ENCODE results near the gene TRAF1.

Gene TRAF1

DNA sequence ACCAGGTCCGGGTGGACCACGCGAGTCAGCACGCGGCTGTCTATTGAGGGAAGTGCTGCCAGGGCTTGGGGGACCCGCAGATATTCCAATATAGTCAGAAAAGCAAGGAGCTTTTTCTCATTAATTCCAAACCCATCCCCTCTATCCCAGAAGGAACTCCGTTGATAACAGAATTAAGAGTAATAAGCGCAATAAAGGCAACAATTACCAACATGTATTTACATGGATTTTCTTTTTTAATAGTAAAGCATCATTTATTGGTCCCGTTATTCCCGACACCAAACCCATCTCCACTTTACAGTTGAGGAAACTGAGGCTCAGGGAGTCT is 57.3 kb downstream of the TRAF1 start:
- peak overlapping the region; percentile 84 for H3K27ac ChIP-seq
- no peak for DNase-seq (ENCODE audit: low spot score)
- TF ChIP-seq, protein P1, sequence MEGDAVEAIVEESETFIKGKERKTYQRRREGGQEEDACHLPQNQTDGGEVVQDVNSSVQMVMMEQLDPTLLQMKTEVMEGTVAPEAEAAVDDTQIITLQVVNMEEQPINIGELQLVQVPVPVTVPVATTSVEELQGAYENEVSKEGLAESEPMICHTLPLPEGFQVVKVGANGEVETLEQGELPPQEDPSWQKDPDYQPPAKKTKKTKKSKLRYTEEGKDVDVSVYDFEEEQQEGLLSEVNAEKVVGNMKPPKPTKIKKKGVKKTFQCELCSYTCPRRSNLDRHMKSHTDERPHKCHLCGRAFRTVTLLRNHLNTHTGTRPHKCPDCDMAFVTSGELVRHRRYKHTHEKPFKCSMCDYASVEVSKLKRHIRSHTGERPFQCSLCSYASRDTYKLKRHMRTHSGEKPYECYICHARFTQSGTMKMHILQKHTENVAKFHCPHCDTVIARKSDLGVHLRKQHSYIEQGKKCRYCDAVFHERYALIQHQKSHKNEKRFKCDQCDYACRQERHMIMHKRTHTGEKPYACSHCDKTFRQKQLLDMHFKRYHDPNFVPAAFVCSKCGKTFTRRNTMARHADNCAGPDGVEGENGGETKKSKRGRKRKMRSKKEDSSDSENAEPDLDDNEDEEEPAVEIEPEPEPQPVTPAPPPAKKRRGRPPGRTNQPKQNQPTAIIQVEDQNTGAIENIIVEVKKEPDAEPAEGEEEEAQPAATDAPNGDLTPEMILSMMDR (conservative IDR thresholded peaks at IDR 0.05; ENCODE audit: low read depth), result peak; percentile 29
- ChIA-PET CTCF (interaction anchor here (0.5 kb wide), 1 partner anchor 145 kb away, joined by 4 read pairs; no protein-coding TSS in a partner anchor), POLR2A (ENCODE audit: low non-redundant PET) (no interaction called here)

DNA sequence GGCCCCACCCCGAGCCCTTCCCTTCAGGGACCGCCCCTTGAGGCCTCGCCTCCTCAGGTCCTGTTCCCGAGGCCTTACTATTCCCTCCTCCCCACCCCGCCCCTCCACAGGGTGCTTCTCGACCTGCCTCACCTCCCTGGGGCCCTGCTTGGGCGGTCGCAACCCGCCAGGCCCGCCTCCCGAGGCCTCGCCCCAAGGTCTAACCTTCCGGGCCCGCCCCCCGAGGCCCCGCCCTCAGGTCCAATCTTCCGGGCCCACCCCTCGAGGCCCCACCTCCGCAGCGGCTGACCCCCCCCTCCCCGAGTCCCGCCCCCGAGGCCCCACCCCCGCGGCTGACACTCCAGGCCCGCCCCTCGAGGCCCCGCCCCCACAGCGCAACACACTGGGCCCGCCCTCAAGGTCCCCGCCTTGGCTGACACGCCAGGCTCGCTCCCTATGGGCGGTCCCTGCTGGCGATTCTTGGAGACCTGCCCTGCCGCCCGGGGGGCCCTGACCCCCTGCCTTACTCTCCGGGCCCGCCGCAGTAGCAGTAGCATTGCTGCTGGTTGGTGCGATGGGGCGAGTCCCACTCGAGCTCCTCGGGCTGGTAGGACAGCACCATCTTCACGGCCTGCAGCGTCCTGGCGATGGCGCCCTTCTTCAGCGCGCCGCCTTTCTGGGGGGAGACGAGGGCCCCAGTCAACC is 57.8 kb downstream of the TRAF1 start:
- ChIA-PET CTCF (interaction anchor here (0.5 to 0.9 kb wide), 2 partner anchors 73 to 146 kb away, joined by 3 to 4 read pairs; no protein-coding TSS in a partner anchor), POLR2A (ENCODE audit: low non-redundant PET) (interaction anchor here (0.7 kb wide), 1 partner anchor 25 kb away, joined by 3 read pairs; no protein-coding TSS in a partner anchor)
- TF ChIP-seq, protein P1 (conservative IDR thresholded peaks at IDR 0.05; ENCODE audit: low read depth), result peak; percentile 69
- H3K27ac ChIP-seq, result peak overlapping the region; percentile 84
- DNase-seq (ENCODE audit: low spot score), result peak; percentile 99

DNA sequence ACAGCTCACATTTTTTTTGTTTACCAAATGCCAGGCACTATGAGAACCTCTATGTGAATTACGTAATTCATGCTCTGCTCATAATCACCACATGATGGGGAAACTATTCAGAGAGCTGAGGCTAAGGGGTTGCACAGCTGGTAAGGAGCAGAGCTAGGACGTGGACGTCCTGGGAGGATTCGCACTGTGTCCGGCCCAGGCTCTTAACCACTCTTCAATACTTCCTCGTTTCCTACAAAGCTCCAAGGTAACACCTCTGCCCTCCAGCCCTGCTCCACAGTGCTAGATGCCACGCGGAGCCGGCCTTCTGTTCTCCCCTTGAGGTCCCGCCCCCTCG is 58.3 kb downstream of the TRAF1 start:
- H3K27ac ChIP-seq, result peak overlapping the region; percentile 84
- ChIA-PET POLR2A (ENCODE audit: low non-redundant PET) (interaction anchor here (0.5 to 0.7 kb wide), 2 partner anchors 25 to 383 kb away, joined by 3 to 8 read pairs; no protein-coding TSS in a partner anchor), CTCF (interaction anchor here (0.9 to 1.3 kb wide), 2 partner anchors 68 to 73 kb away, joined by 3 to 5 read pairs; no protein-coding TSS in a partner anchor)
- TF ChIP-seq, protein P1 (conservative IDR thresholded peaks at IDR 0.05; ENCODE audit: low read depth), result no peak
- no peak for DNase-seq (ENCODE audit: low spot score)

- CTCF ChIA-PET, result interaction anchor here (0.6 to 1.3 kb wide), 3 partner anchors 41 to 74 kb away, joined by 3 to 5 read pairs (median 3); no protein-coding TSS in a partner anchor
- TF ChIP-seq, protein P1 (conservative IDR thresholded peaks at IDR 0.05; ENCODE audit: low read depth), result no peak
- DNase-seq (ENCODE audit: low spot score), result no peak
- POLR2A ChIA-PET (ENCODE audit: low non-redundant PET), result interaction anchor here (0.5 to 0.7 kb wide), 2 partner anchors 24 to 382 kb away, joined by 3 to 8 read pairs; no protein-coding TSS in a partner anchor
- peak overlapping the region; percentile 84 for H3K27ac ChIP-seq
Observed at GRCh38 chr9:120867676-120868338, 58.8 kb downstream of the TRAF1 start.

DNA sequence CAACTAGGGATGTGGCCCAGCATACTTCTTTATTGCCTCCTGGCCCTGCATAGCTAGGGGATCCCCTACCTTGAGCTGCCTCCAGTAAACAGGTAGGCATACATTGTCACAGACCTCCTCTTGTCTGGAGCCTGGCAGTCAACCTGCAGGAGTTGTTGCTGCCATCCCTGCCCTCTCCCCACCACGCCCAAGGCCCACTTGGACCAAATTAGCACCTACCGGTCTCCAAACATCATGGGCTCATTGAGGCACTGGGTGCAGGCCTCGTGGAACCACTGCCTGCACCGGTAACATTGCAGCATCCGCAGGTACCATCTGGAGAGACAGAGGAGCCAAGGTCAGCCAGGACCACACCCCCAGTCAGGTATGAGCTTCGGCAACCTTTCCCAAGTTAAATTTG is 59.9 kb downstream of the TRAF1 start:
- ChIA-PET CTCF (no interaction called here), POLR2A (ENCODE audit: low non-redundant PET) (no interaction called here)
- TF ChIP-seq, protein P1 (conservative IDR thresholded peaks at IDR 0.05; ENCODE audit: low read depth), result no peak
- peak overlapping the region; percentile 27 for H3K27ac ChIP-seq
- no peak for DNase-seq (ENCODE audit: low spot score)

DNA sequence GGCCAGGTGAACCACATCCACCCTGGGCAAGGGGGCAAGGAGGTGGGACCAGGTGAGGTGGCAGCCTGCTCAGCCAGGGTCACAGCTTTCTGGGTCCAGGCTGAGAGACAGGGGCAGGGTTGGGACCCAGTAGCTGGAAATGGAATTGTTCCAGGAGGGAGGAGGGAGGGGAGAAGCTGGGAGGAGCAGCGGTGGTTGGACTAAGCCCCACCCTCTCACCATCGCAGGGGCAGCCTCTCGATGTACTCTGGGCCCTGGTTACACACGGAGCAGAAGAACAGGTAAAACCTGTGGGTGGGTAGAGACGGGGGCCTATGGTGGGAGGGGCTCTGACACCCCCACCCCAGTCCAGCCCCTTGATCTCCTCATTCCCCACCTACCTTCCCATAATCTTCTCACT is 60.8 kb downstream of the TRAF1 start:
- POLR2A ChIA-PET (ENCODE audit: low non-redundant PET), result interaction anchor here (0.6 kb wide), 1 partner anchor 675 kb away, joined by 3 read pairs; no protein-coding TSS in a partner anchor
- TF ChIP-seq, protein P1 (conservative IDR thresholded peaks at IDR 0.05; ENCODE audit: low read depth), result no peak
- peak overlapping the region; percentile 27 for H3K27ac ChIP-seq
- CTCF ChIA-PET, result no interaction called here
- DNase-seq (ENCODE audit: low spot score), result no peak
